PFSK-1 (cell line): ENCODE measurements around the gene TBC1D24.

Experiments
- FOXP2 ChIP-seq: optimal IDR thresholded peaks from 2 replicates; pipeline ENCODE3; 2011; ENCODE audit warnings: borderline replicate concordance, control low read depth, inconsistent platforms; ENCODE audit not compliant: insufficient read depth; ENCODE audit errors: extremely low read length, extremely low read depth
- POLR2AphosphoS5 ChIP-seq: IDR thresholded peaks from 2 replicates; pipeline ENCODE4 v1.6.1; 2012; ENCODE audit warnings: low read depth, mild to moderate bottlenecking, control low read depth, low read length, moderate library complexity
- REST ChIP-seq, 2 experiments: IDR thresholded peaks; 2 replicates each; pipeline versions ENCODE4 v1.6.1 to v1.8.0; 2011 to 2012; ENCODE audit warnings: low read depth in 2 of 2, low read length in 2 of 2, control low read depth in 1 of 2, inconsistent platforms in 1 of 2, mild to moderate bottlenecking in 1 of 2, moderate library complexity in 1 of 2; ENCODE audit not compliant: insufficient read depth in 1 of 2
- SIN3A ChIP-seq: IDR thresholded peaks from 2 replicates; pipeline ENCODE4 v1.6.1; 2012; ENCODE audit warnings: mild to moderate bottlenecking, low read length, moderate library complexity, borderline replicate concordance; ENCODE audit not compliant: insufficient read depth
- TAF1 ChIP-seq: IDR thresholded peaks from 2 replicates; pipeline ENCODE4 v1.6.1; 2012; ENCODE audit warnings: low read length, control low read depth, borderline replicate concordance; ENCODE audit not compliant: insufficient read depth

Gene TBC1D24

GRCh38 chr16:2457267-2457666, 17.7 kb upstream of the TBC1D24 start:
- TF ChIP-seq TAF1: no peak
- no peak for TF ChIP-seq POLR2AphosphoS5
- no peak for TF ChIP-seq SIN3A
- TF ChIP-seq FOXP2: no peak
- TF ChIP-seq REST (IDR thresholded peaks at IDR 0.05; ENCODE audit: insufficient read depth in 1 of 2, low read depth in 2 of 2, low read length in 2 of 2): no peak

- TF ChIP-seq POLR2AphosphoS5: no peak
- TF ChIP-seq TAF1: no peak
- TF ChIP-seq SIN3A: no peak
- no peak for TF ChIP-seq REST (IDR thresholded peaks at IDR 0.05; ENCODE audit: insufficient read depth in 1 of 2, low read depth in 2 of 2, low read length in 2 of 2)
- TF ChIP-seq FOXP2: no peak
Measured at GRCh38 chr16:2457946-2458345, 17.0 kb upstream of the TBC1D24 start.

GRCh38 chr16:2458887-2459646, 15.9 kb upstream of the TBC1D24 start:
- TF ChIP-seq POLR2AphosphoS5: peak; percentile 6; the same call in 1 of the 2 replicates
- TF ChIP-seq REST (IDR thresholded peaks at IDR 0.05; ENCODE audit: insufficient read depth in 1 of 2, low read depth in 2 of 2, low read length in 2 of 2): no peak

GRCh38 chr16:2459647-2460390, 15.1 kb upstream of the TBC1D24 start, which contains the start of gene TEDC2:
Gene TEDC2, plus strand, starts transcription at chr16:2460109. Its CDS starts 36 bp downstream, at chr16:2460145.
- peak; percentile 40; the same call in 1 of the 2 replicates for TF ChIP-seq POLR2AphosphoS5
- TF ChIP-seq FOXP2: peak; percentile 30
- TF ChIP-seq REST (IDR thresholded peaks at IDR 0.05; ENCODE audit: insufficient read depth in 1 of 2, low read depth in 2 of 2, low read length in 2 of 2): peak; percentile 62 to 85; a peak in 3 of 4 replicates
- TF ChIP-seq TAF1: no peak; the same call in 1 of the 2 replicates
- 0 out of 2 replicates have a peak, but pooled peaks have one; percentile 64 for TF ChIP-seq SIN3A
